MM.1S (cell line): ENCODE results near the gene TMEM150B.

Experiments used
- DNase-seq: peaks from one replicate; pipeline ENCODE4 v3.0.0-alpha.2; 2015
- H2AFZ ChIP-seq: fragments of 300-600 bp; sonication (generic); 2 replicates; pipeline ENCODE4 v1.6.0; 2016; ENCODE audit warnings: antibody characterized with exemption, low read length
- H3F3A ChIP-seq: fragments of 300-600 bp; sonication (generic); 2 replicates; pipeline ENCODE4 v1.6.1; 2016; ENCODE audit warnings: mild to moderate bottlenecking, antibody characterized with exemption, low read length, moderate library complexity, mixed read lengths; ENCODE audit not compliant: insufficient read depth
- H3K27ac ChIP-seq: fragments of 300-600 bp; sonication (generic); 2 replicates; pipeline ENCODE4 v1.5.1; 2016; ENCODE audit warnings: mild to moderate bottlenecking, low read length
- H3K27me3 ChIP-seq: fragments of 300-600 bp; sonication (generic); replicated peaks from 2 replicates; pipeline ENCODE4 v1.6.0; 2016; ENCODE audit warnings: low read length; ENCODE audit not compliant: insufficient read depth
- H3K36me3 ChIP-seq: fragments of 300-600 bp; sonication (generic); replicated peaks from 2 replicates; pipeline ENCODE4 v1.6.1; 2016; ENCODE audit warnings: mild to moderate bottlenecking, low read length, mixed read lengths; ENCODE audit not compliant: insufficient read depth
- H3K4me1 ChIP-seq: fragments of 300-600 bp; sonication (generic); 2 replicates; pipeline ENCODE4 v1.6.1; 2016; ENCODE audit warnings: low read length, mixed read lengths
- H3K4me2 ChIP-seq: fragments of 300-600 bp; sonication (generic); 2 replicates; pipeline ENCODE4 v1.6.0; 2016; ENCODE audit warnings: low read depth, low read length
- H3K4me3 ChIP-seq: fragments of 300-600 bp; sonication (generic); 2 replicates; pipeline ENCODE4 v1.5.1; 2016; ENCODE audit warnings: low read length, mixed read lengths
- H3K79me2 ChIP-seq: fragments of 300-600 bp; sonication (generic); 2 replicates; pipeline ENCODE4 v1.6.1; 2016; ENCODE audit warnings: mixed run types, low read length, mixed read lengths
- H3K9ac ChIP-seq: fragments of 300-600 bp; sonication (generic); 2 replicates; pipeline ENCODE4 v1.6.1; 2016; ENCODE audit warnings: low read length, mixed read lengths
- H3K9me2 ChIP-seq: fragments of 300-600 bp; sonication (generic); replicated peaks from 2 replicates; pipeline ENCODE4 v1.6.1; 2016; ENCODE audit warnings: mild to moderate bottlenecking, low read length, mixed read lengths; ENCODE audit not compliant: insufficient read depth
- H3K9me3 ChIP-seq: fragments of 300-600 bp; sonication (generic); replicated peaks from 2 replicates; pipeline ENCODE4 v1.6.1; 2016; ENCODE audit warnings: mild to moderate bottlenecking, low read length, mixed read lengths; ENCODE audit not compliant: insufficient read depth
- H4K20me1 ChIP-seq: fragments of 300-600 bp; sonication (generic); 2 replicates; pipeline ENCODE4 v1.6.1; 2016; ENCODE audit warnings: mild to moderate bottlenecking, low read length, moderate library complexity, mixed read lengths; ENCODE audit not compliant: insufficient read depth
- CTCF ChIP-seq: fragments of 300-600 bp; sonication (generic); IDR thresholded peaks from 2 replicates; pipeline ENCODE4 v1.5.1; 2016; ENCODE audit warnings: antibody characterized with exemption, low read length, mixed read lengths
- EZH2 ChIP-seq: fragments of 300-600 bp; sonication (generic); optimal IDR thresholded peaks from 2 replicates; pipeline ENCODE3; 2017; ENCODE audit warnings: low read depth, mild to moderate bottlenecking, antibody characterized with exemption, low read length, mixed read lengths
- EZH2phosphoT487 ChIP-seq: fragments of 300-600 bp; sonication (generic); IDR thresholded peaks from 2 replicates; pipeline ENCODE4 v1.6.1; 2018; ENCODE audit warnings: antibody characterized with exemption, low read length

Gene TMEM150B

GRCh38 chr19:55358493-55358892 lies 33.4 kb upstream of the TMEM150B start:
- Histone ChIP-seq H3K9me2 (no peaks in the 10 kb centered on the region), H3F3A (no peaks in the 10 kb centered on the region), H3K27me3 (peaks cover 51% of the 10 kb centered on the region), H3K9me3 (no peaks in the 10 kb centered on the region), H3K36me3 (no peaks in the 10 kb centered on the region), H3K4me3 (no peak overlapping the region), H3K27ac (no peak overlapping the region), H3K9ac (no peak overlapping the region), H3K4me1 (peaks cover 5% of the 10 kb centered on the region), H4K20me1 (no peaks in the 10 kb centered on the region), H3K4me2 (no peak overlapping the region), H2AFZ (no peak overlapping the region), H3K79me2 (no peaks in the 10 kb centered on the region)
- TF ChIP-seq EZH2 = no peak
- TF ChIP-seq EZH2phosphoT487 = no peak
- TF ChIP-seq CTCF = no peak
- no peak for DNase-seq

- Histone ChIP-seq H3K79me2 (no peaks in the 10 kb centered on the region), H2AFZ (no peak overlapping the region), H3F3A (no peaks in the 10 kb centered on the region; the same call in 1 of the 2 replicates), H3K9me3 (no peaks in the 10 kb centered on the region), H3K4me3 (no peak overlapping the region), H3K27ac (no peak overlapping the region), H3K9ac (no peak overlapping the region), H3K4me1 (peaks cover 5% of the 10 kb centered on the region), H3K9me2 (no peaks in the 10 kb centered on the region), H3K4me2 (no peak overlapping the region), H3K27me3 (peaks cover 66% of the 10 kb centered on the region), H3K36me3 (no peaks in the 10 kb centered on the region), H4K20me1 (no peaks in the 10 kb centered on the region)
- DNase-seq = no peak
- no peak for TF ChIP-seq EZH2
- TF ChIP-seq EZH2phosphoT487 = no peak
- no peak for TF ChIP-seq CTCF
Observed at GRCh38 chr19:55355213-55355821, 30.2 kb upstream of the TMEM150B start.

- TF ChIP-seq EZH2phosphoT487 (no peak), EZH2 (no peak), CTCF (no peak)
- Histone ChIP-seq H3K9ac (no peak within 1 kb of the TSS), H3K9me2 (no peaks in the 10 kb centered on the region), H3K4me3 (peak within 1 kb of the TSS; percentile 34; the same call in 1 of the 2 replicates), H3F3A (no peaks in the 10 kb centered on the region; the same call in 1 of the 2 replicates), H3K9me3 (no peaks in the 10 kb centered on the region), H2AFZ (peak within 1 kb of the TSS; percentile 4; the same call in 1 of the 2 replicates), H3K27ac (no peak within 1 kb of the TSS), H3K4me1 (peaks cover 5% of the 10 kb centered on the region), H4K20me1 (no peaks in the 10 kb centered on the region), H3K36me3 (no peaks in the 10 kb centered on the region), H3K27me3 (peaks cover 66% of the 10 kb centered on the region), H3K4me2 (peak within 1 kb of the TSS; percentile 60), H3K79me2 (no peaks in the 10 kb centered on the region)
- no peak for DNase-seq
Observed at GRCh38 chr19:55354698-55355212, 29.6 kb upstream of the TMEM150B start, which contains the start of gene COX6B2. TSS of gene COX6B2 (minus strand) at chr19:55354719. CDS start at chr19:55354521, 198 bp downstream.
